Glutamatergic neuron (in vitro differentiated cells): Measurements from ENCODE around the gene EPB41L4B. TPM values are rescaled to one million over a fixed set of nuclear protein-coding genes. Genes with fewer than 3 reads are reported as not detected.

Experiments used
- DNase-seq: peaks from one replicate; pipeline ENCODE4 v3.0.0; 2022
- H3K27ac Mint-ChIP-seq: one replicate; pipeline ENCODE4 v1.8.0; 2020; ENCODE audit warnings: mild to moderate bottlenecking, mixed read lengths, inconsistent platforms; ENCODE audit not compliant: unreplicated experiment
- H3K27me3 Mint-ChIP-seq: one replicate; pipeline ENCODE4 v1.8.0; 2020; ENCODE audit warnings: mild to moderate bottlenecking, moderate library complexity, mixed read lengths, inconsistent platforms; ENCODE audit not compliant: unreplicated experiment
- H3K36me3 Mint-ChIP-seq: one replicate; pipeline ENCODE4 v1.8.0; 2020; ENCODE audit warnings: mild to moderate bottlenecking, mixed read lengths, inconsistent platforms; ENCODE audit not compliant: unreplicated experiment
- H3K4me1 Mint-ChIP-seq: one replicate; pipeline ENCODE4 v1.8.0; 2020; ENCODE audit warnings: mild to moderate bottlenecking, low read depth, mixed read lengths, inconsistent platforms; ENCODE audit not compliant: unreplicated experiment
- H3K4me3 Mint-ChIP-seq: one replicate; pipeline ENCODE4 v1.8.0; 2020; ENCODE audit warnings: mild to moderate bottlenecking, mixed read lengths, inconsistent platforms; ENCODE audit not compliant: unreplicated experiment
- H3K9me3 Mint-ChIP-seq: one replicate; pipeline ENCODE4 v1.8.0; 2020; ENCODE audit warnings: mild to moderate bottlenecking, moderate library complexity, mixed read lengths, inconsistent platforms; ENCODE audit not compliant: unreplicated experiment
- total RNA-seq: library from RNA; stranded (reverse); fragmentation: NEBNext Ultra II Directional; extraction: Animal tissue kit (Norgen Biotek cat#: 25700); gene quantifications from one replicate; pipeline ENCODE4 v1.2.1, GENCODE V29; 2021; ENCODE audit not compliant: unreplicated experiment
- TF ChIP-seq, protein P1 (sequence below): fragments of 200-600 bp; sonication (generic); IDR thresholded peaks from one replicate; pipeline ENCODE4 v1.5.0; 2021; ENCODE audit not compliant: partially characterized antibody, unreplicated experiment

The EPB41L4B gene
- total RNA-seq, 1 donor from 2014 or later = 10.0 TPM

GRCh38 chr9:109317979-109318741 lies 2.7 kb downstream of the EPB41L4B start:
- DNase-seq = no peak
- H3K27ac Mint-ChIP-seq = peak overlapping the region; percentile 38
- peaks cover 42% of the 10 kb centered on the region for H3K4me1 Mint-ChIP-seq
- H3K4me3 Mint-ChIP-seq = peak overlapping the region; percentile 88
- peaks cover 5% of the 10 kb centered on the region for H3K27me3 Mint-ChIP-seq
- no peaks in the 10 kb centered on the region for H3K36me3 Mint-ChIP-seq
- H3K9me3 Mint-ChIP-seq = peaks cover 15% of the 10 kb centered on the region
- TF ChIP-seq, protein P1, sequence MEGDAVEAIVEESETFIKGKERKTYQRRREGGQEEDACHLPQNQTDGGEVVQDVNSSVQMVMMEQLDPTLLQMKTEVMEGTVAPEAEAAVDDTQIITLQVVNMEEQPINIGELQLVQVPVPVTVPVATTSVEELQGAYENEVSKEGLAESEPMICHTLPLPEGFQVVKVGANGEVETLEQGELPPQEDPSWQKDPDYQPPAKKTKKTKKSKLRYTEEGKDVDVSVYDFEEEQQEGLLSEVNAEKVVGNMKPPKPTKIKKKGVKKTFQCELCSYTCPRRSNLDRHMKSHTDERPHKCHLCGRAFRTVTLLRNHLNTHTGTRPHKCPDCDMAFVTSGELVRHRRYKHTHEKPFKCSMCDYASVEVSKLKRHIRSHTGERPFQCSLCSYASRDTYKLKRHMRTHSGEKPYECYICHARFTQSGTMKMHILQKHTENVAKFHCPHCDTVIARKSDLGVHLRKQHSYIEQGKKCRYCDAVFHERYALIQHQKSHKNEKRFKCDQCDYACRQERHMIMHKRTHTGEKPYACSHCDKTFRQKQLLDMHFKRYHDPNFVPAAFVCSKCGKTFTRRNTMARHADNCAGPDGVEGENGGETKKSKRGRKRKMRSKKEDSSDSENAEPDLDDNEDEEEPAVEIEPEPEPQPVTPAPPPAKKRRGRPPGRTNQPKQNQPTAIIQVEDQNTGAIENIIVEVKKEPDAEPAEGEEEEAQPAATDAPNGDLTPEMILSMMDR = no peak

GRCh38 chr9:109317311-109317978 lies 3.4 kb downstream of the EPB41L4B start:
- peaks cover 15% of the 10 kb centered on the region for H3K9me3 Mint-ChIP-seq
- no peak overlapping the region for H3K27ac Mint-ChIP-seq
- peak overlapping the region; percentile 88 for H3K4me3 Mint-ChIP-seq
- TF ChIP-seq, protein P1 = no peak
- H3K27me3 Mint-ChIP-seq = peaks cover 5% of the 10 kb centered on the region
- no peak for DNase-seq
- H3K4me1 Mint-ChIP-seq = peaks cover 49% of the 10 kb centered on the region
- H3K36me3 Mint-ChIP-seq = no peaks in the 10 kb centered on the region

DNA sequence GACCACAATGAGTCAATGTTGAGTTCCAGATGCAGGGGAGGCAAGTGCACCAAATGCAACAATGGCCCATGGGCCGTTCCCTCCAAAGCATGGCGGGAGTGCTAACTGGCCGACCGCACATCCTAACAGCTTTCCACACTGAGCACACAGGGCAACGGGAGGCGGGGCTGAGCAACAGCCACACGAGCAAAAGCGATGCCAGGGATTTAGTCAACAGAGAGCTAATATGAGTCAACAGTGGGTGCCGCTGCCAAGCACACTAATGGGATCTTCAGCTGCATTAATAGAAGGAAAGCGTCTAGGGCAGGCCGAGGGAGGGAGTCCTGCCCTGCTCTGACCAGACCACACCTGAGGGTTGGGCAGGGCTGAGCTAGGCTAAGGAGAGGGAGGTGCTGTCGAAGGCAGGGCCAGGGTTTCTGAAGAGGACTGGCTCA lies 4.6 kb downstream of the EPB41L4B start:
- Mint-ChIP-seq H3K4me3 (peak overlapping the region; percentile 22), H3K36me3 (no peaks in the 10 kb centered on the region), H3K27ac (no peak overlapping the region), H3K4me1 (peaks cover 60% of the 10 kb centered on the region), H3K9me3 (peaks cover 15% of the 10 kb centered on the region), H3K27me3 (peaks cover 11% of the 10 kb centered on the region)
- no peak for DNase-seq
- TF ChIP-seq, protein P1 = no peak

DNA sequence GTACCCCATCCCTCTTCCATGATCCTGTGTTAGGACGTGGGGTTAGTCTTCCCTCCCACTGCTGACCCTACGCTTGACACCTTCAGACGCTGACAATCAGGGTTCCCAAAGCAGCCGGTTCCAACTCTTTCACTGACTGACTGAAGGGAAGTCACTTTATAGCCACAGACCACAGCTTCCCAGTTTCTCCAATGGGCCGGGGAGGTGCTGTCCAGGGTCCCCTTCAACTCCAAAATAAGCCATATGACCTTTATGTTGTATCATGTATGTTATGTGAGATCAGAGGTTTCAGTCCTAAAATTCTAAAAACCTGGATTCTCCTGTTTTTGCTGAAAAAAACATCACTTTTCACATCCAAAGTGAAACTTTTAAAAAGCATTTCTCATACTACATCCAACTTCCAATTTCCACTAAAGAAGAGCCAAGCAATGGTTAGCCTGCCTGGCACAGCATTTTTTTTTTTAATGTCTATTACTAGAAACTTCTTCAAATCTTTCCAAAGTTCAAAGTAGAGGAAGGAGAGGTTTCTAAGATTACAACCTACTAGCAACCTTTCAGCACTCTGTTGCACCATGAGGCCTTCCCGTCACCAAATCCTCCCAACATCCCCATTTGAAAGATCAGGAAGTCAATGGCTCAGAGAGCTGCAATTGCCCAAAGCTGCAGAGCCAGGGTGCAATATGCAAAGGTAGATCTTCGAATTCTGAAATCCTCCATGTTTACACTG lies 5.2 kb downstream of the EPB41L4B start:
- Mint-ChIP-seq H3K27ac (no peak overlapping the region), H3K4me1 (peaks cover 64% of the 10 kb centered on the region), H3K4me3 (no peak overlapping the region), H3K27me3 (peaks cover 9% of the 10 kb centered on the region), H3K36me3 (no peaks in the 10 kb centered on the region), H3K9me3 (peaks cover 15% of the 10 kb centered on the region)
- TF ChIP-seq, protein P1 = no peak
- DNase-seq = no peak
